Measurements from ENCODE around the gene STPG1.

Gene STPG1

DNA sequence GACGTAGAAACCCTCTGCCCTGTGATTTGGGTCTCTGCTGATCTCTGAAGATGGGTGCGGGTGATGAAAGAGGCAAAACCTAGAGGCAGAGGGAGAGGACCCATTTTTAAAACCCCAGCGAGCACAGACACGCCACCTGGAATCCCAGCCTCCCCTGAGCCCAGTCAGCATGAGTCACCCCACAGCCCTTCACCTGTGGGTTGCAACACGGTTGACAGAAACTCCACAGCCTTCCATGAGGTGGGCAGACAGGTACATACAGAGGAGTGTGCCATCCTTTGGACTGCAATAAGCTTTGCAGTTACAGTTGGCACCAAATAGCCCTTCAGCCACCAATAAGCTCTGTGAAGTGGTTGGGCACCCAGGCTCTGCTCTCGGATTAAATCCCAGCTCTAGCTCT lies 96.5 kb downstream of the STPG1 start:
- Histone ChIP-seq H3K27me3 (ENCODE audit: insufficient read depth, poor library complexity, severe bottlenecking) (peaks cover 5% of the 10 kb centered on the region), H3K4me3 (replicated peaks; ENCODE audit: insufficient read depth, low read length) (no peak overlapping the region), H3K27ac (replicated peaks) (no peak overlapping the region)
- TF ChIP-seq, protein P1, sequence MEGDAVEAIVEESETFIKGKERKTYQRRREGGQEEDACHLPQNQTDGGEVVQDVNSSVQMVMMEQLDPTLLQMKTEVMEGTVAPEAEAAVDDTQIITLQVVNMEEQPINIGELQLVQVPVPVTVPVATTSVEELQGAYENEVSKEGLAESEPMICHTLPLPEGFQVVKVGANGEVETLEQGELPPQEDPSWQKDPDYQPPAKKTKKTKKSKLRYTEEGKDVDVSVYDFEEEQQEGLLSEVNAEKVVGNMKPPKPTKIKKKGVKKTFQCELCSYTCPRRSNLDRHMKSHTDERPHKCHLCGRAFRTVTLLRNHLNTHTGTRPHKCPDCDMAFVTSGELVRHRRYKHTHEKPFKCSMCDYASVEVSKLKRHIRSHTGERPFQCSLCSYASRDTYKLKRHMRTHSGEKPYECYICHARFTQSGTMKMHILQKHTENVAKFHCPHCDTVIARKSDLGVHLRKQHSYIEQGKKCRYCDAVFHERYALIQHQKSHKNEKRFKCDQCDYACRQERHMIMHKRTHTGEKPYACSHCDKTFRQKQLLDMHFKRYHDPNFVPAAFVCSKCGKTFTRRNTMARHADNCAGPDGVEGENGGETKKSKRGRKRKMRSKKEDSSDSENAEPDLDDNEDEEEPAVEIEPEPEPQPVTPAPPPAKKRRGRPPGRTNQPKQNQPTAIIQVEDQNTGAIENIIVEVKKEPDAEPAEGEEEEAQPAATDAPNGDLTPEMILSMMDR (IDR thresholded peaks at IDR 0.05; ENCODE audit: insufficient read depth, low read length), result no peak
- TF ChIP-seq, protein P2, sequence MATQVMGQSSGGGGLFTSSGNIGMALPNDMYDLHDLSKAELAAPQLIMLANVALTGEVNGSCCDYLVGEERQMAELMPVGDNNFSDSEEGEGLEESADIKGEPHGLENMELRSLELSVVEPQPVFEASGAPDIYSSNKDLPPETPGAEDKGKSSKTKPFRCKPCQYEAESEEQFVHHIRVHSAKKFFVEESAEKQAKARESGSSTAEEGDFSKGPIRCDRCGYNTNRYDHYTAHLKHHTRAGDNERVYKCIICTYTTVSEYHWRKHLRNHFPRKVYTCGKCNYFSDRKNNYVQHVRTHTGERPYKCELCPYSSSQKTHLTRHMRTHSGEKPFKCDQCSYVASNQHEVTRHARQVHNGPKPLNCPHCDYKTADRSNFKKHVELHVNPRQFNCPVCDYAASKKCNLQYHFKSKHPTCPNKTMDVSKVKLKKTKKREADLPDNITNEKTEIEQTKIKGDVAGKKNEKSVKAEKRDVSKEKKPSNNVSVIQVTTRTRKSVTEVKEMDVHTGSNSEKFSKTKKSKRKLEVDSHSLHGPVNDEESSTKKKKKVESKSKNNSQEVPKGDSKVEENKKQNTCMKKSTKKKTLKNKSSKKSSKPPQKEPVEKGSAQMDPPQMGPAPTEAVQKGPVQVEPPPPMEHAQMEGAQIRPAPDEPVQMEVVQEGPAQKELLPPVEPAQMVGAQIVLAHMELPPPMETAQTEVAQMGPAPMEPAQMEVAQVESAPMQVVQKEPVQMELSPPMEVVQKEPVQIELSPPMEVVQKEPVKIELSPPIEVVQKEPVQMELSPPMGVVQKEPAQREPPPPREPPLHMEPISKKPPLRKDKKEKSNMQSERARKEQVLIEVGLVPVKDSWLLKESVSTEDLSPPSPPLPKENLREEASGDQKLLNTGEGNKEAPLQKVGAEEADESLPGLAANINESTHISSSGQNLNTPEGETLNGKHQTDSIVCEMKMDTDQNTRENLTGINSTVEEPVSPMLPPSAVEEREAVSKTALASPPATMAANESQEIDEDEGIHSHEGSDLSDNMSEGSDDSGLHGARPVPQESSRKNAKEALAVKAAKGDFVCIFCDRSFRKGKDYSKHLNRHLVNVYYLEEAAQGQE (IDR thresholded peaks at IDR 0.05; ENCODE audit: insufficient replicate concordance, low read depth), result no peak
- TF ChIP-seq SPI1 (IDR thresholded peaks at IDR 0.05; ENCODE audit: borderline replicate concordance, low read depth), result no peak
- no peak for TF ChIP-seq POLR2AphosphoS5 (IDR thresholded peaks at IDR 0.05; ENCODE audit: low read depth)
- no peak for TF ChIP-seq GABPA (IDR thresholded peaks at IDR 0.05; ENCODE audit: low read depth)
- no peak for DNase-seq (ENCODE audit: low read depth in 1 of 2, low spot score in 1 of 2)

DNA sequence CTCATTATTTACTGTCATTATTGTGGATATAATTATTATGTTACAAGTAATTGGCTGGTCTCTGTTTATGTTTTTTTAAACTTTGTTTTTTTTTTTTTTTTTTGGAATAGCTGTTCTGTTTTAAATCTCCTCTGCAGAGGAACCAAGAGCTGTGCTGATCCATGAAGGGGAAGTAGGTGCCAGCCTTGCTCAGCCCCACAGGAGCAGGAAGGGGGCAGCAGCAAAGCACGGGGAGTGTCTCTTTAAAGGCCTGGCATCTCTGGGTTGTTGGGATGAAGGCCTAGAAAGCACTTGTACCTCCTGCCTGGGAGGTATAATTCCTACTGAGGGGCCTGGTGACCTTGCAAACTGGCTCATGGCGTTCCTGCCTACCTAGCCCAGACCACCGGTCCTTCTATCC lies 96.9 kb downstream of the STPG1 start:
- Histone ChIP-seq H3K4me3 (replicated peaks; ENCODE audit: insufficient read depth, low read length) (no peak overlapping the region), H3K27ac (replicated peaks) (no peak overlapping the region), H3K27me3 (ENCODE audit: insufficient read depth, poor library complexity, severe bottlenecking) (peaks cover 5% of the 10 kb centered on the region)
- TF ChIP-seq SPI1 (IDR thresholded peaks at IDR 0.05; ENCODE audit: borderline replicate concordance, low read depth) (0 out of 2 replicates have a peak, but pooled peaks have one; percentile 9), GABPA (IDR thresholded peaks at IDR 0.05; ENCODE audit: low read depth) (no peak), POLR2AphosphoS5 (IDR thresholded peaks at IDR 0.05; ENCODE audit: low read depth) (no peak)
- TF ChIP-seq, protein P1 (IDR thresholded peaks at IDR 0.05; ENCODE audit: insufficient read depth, low read length), result no peak
- DNase-seq (ENCODE audit: low read depth in 1 of 2, low spot score in 1 of 2), result peak; percentile 7 to 30

DNA sequence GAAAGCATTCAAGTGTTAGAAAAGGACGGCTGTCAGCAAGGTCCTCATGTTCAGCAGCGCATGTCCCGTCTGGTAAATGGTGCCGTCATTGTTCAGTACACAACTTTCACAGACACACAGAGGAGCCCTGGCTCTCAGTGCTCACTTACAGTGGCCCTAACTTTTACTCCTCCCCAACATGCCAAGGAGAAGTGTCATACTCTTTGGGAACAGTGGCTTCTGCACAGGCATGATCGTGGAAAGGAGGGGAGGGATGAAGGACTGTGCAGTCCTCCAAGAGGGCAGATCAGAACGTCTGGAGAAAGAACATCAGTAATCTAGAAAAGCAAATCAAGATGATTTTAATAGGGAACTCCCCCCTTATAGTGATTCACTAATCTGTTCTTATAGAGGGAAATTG lies 98.2 kb downstream of the STPG1 start:
- H3K4me3 ChIP-seq (replicated peaks; ENCODE audit: insufficient read depth, low read length), result no peak overlapping the region
- H3K27me3 ChIP-seq (ENCODE audit: insufficient read depth, poor library complexity, severe bottlenecking), result no peaks in the 10 kb centered on the region
- TF ChIP-seq, protein P1 (IDR thresholded peaks at IDR 0.05; ENCODE audit: insufficient read depth, low read length), result no peak
- TF ChIP-seq SPI1 (IDR thresholded peaks at IDR 0.05; ENCODE audit: borderline replicate concordance, low read depth) (no peak), GABPA (IDR thresholded peaks at IDR 0.05; ENCODE audit: low read depth) (no peak), POLR2AphosphoS5 (IDR thresholded peaks at IDR 0.05; ENCODE audit: low read depth) (no peak)
- TF ChIP-seq, protein P2 (IDR thresholded peaks at IDR 0.05; ENCODE audit: insufficient replicate concordance, low read depth), result no peak
- DNase-seq (ENCODE audit: low read depth in 1 of 2, low spot score in 1 of 2), result no peak
- H3K27ac ChIP-seq (replicated peaks), result no peak overlapping the region

DNA sequence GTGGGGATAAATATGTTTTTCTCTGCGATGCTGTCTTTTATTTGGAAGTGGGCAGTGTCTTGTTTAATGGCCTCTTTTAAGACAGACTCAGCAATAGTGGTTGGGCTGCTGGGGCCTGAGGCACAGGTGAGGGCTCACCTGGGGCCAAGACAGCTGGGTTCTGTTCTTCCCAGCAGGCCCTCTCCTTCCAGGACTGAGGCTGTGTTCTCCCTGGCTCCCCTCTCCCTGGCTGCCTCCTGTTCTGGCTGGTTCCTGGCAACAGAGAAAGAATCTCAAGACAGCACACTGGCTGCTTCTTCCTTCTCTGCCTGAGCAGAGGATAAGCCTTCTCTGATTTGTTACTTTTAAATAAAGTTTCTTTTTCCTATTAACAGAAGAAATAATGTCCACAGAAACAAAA lies 101.8 kb downstream of the STPG1 start:
- Histone ChIP-seq H3K27me3 (ENCODE audit: insufficient read depth, poor library complexity, severe bottlenecking) (no peaks in the 10 kb centered on the region), H3K27ac (replicated peaks) (no peak overlapping the region)
- DNase-seq (ENCODE audit: low read depth in 1 of 2, low spot score in 1 of 2), result no peak

More for the DNA sequence above, 101.8 kb downstream of the STPG1 start:
- no peak overlapping the region for H3K4me3 ChIP-seq (replicated peaks; ENCODE audit: insufficient read depth, low read length)
- TF ChIP-seq POLR2AphosphoS5 (IDR thresholded peaks at IDR 0.05; ENCODE audit: low read depth) (no peak), GABPA (IDR thresholded peaks at IDR 0.05; ENCODE audit: low read depth) (no peak), SPI1 (IDR thresholded peaks at IDR 0.05; ENCODE audit: borderline replicate concordance, low read depth) (no peak)
- TF ChIP-seq, protein P2 (IDR thresholded peaks at IDR 0.05; ENCODE audit: insufficient replicate concordance, low read depth), result no peak
